ENCODE results near the gene AGK. TPM values are rescaled to one million over a fixed set of nuclear protein-coding genes. Genes with fewer than 3 reads are reported as not detected.

Gene AGK
- total and polyA plus RNA-seq, 8 donors, result 2.9 to 42.8 (median 12.7) TPM

GRCh38 chr7:141674171-141674671, 123.0 kb downstream of the AGK start:
- no peak for DNase-seq
- Histone ChIP-seq H3K27ac (peak overlapping the region; percentile 9 to 55 (median 33)), H3K36me3 (peaks cover 3 to 61% (median 56%) of the 10 kb centered on the region in 4 donors), H3K4me1 (peaks cover 0 to 13% (median 3%) of the 10 kb centered on the region in 4 donors), H3K4me3 (no peak overlapping the region), H3K27me3 (no peaks in the 10 kb centered on the region), H3K9me3 (no peaks in the 10 kb centered on the region)
- intact Hi-C loops (cut with DNase I; ENCODE audit: low total_unique reads), result no loop called here
- 83 to 95% (median 85%) methylated on average over 5 of the region's 5 CpGs for whole genome bisulfite sequencing, 5 donors
- TF ChIP-seq POLR2A (IDR thresholded peaks at IDR 0.05) (no peak), EP300 (IDR thresholded peaks at IDR 0.05) (no peak), POLR2AphosphoS5 (IDR thresholded peaks at IDR 0.05) (no peak), CTCF (IDR thresholded peaks at IDR 0.05) (no peak)

GRCh38 chr7:141674702-141675101, 123.5 kb downstream of the AGK start:
- intact Hi-C loops (cut with DNase I; ENCODE audit: low total_unique reads), result no loop called here
- TF ChIP-seq CTCF (IDR thresholded peaks at IDR 0.05) (peak in 3 of 7 experiments; percentile 8 to 30 (median 20)), POLR2A (IDR thresholded peaks at IDR 0.05) (no peak)
- Histone ChIP-seq H3K36me3 (peaks cover 3 to 66% (median 61%) of the 10 kb centered on the region in 4 donors), H3K27me3 (no peaks in the 10 kb centered on the region), H3K4me1 (peaks cover 0 to 13% (median 3%) of the 10 kb centered on the region in 4 donors), H3K4me3 (no peak overlapping the region), H3K27ac (peak overlapping the region in 4 of 5 donors; percentile 9 to 55 (median 44)), H3K9me3 (no peaks in the 10 kb centered on the region)
- WGBS, 5 donors, result 71 to 75% (median 74%) methylated on average over 4 of the region's 4 CpGs
- DNase-seq, result no peak

GRCh38 chr7:141675436-141676215, 124.4 kb downstream of the AGK start:
- H3K36me3 ChIP-seq, result peaks cover 3 to 69% (median 66%) of the 10 kb centered on the region in 4 donors
- peak overlapping the region in 2 of 5 donors; percentile 33 to 55 for H3K27ac ChIP-seq
- intact Hi-C loops (cut with DNase I; ENCODE audit: low total_unique reads), result no loop called here
- H3K27me3 ChIP-seq, result no peaks in the 10 kb centered on the region
- TF ChIP-seq EP300 (IDR thresholded peaks at IDR 0.05), result no peak
- TF ChIP-seq POLR2AphosphoS5 (IDR thresholded peaks at IDR 0.05), result no peak
- no peak for TF ChIP-seq POLR2A (IDR thresholded peaks at IDR 0.05)
- TF ChIP-seq CTCF (IDR thresholded peaks at IDR 0.05), result no peak
- peaks cover 0 to 13% (median 3%) of the 10 kb centered on the region in 4 donors for H3K4me1 ChIP-seq
- 80 to 87% (median 84%) methylated on average over 6 of the region's 6 CpGs for WGBS, 5 donors
- DNase-seq, result no peak
- no peaks in the 10 kb centered on the region for H3K9me3 ChIP-seq
- H3K4me3 ChIP-seq, result no peak overlapping the region

- intact Hi-C loops (cut with DNase I; ENCODE audit: low total_unique reads), result no loop called here
- no peaks in the 10 kb centered on the region for H3K27me3 ChIP-seq
- H3K4me3 ChIP-seq, result no peak overlapping the region
- TF ChIP-seq CTCF (IDR thresholded peaks at IDR 0.05), result no peak
- TF ChIP-seq POLR2A (IDR thresholded peaks at IDR 0.05), result no peak
- no peak for TF ChIP-seq EP300 (IDR thresholded peaks at IDR 0.05)
- no peak for TF ChIP-seq POLR2AphosphoS5 (IDR thresholded peaks at IDR 0.05)
- no peak overlapping the region for H3K27ac ChIP-seq
- H3K9me3 ChIP-seq, result no peaks in the 10 kb centered on the region
- peaks cover 3 to 69% (median 66%) of the 10 kb centered on the region in 4 donors for H3K36me3 ChIP-seq
- DNase-seq, result no peak
- H3K4me1 ChIP-seq, result peaks cover 0 to 13% (median 3%) of the 10 kb centered on the region in 4 donors
- 77 to 88% (median 86%) methylated on average over 3 of the region's 3 CpGs for WGBS, 5 donors
Measured at GRCh38 chr7:141676618-141677017, 125.4 kb downstream of the AGK start.

Measured in stomach (tissue), 9 donors.